GM11168 (cell line): ENCODE data around the gene ANXA1.

Experiments
- in situ Hi-C: fragments of 300-500 bp; cut with MboI; formaldehyde crosslinking; loops from one replicate; pipeline ENCODE4 v1.12.0; 2022; ENCODE audit warnings: low sequenced_read_pairs; ENCODE audit not compliant: unreplicated experiment

The ANXA1 gene

GRCh38 chr9:73151653-73152542 lies at the start of gene ANXA1:
Gene ANXA1 (plus strand): TSS chr9:73151865. CDS start chr9:73158536, 6,671 bp downstream.
- in situ Hi-C loops, result no loop called here

GRCh38 chr9:73104342-73104741 lies 47.3 kb upstream of the ANXA1 start:
- in situ Hi-C loops, result no loop called here

- in situ Hi-C loops, result loop anchor here (5.0 kb wide), 1 partner anchor 72 kb away; no protein-coding TSS in a partner anchor
These were observed 46.7 kb upstream of the ANXA1 start for GRCh38 chr9:73104921-73105320.

GRCh38 chr9:73107489-73108069 lies 44.1 kb upstream of the ANXA1 start:
- in situ Hi-C loops, result loop anchor here (5.0 kb wide), 1 partner anchor 70 kb away; no protein-coding TSS in a partner anchor

- in situ Hi-C loops, result no loop called here
These were observed 37.6 kb upstream of the ANXA1 start for GRCh38 chr9:73114058-73114457.

GRCh38 chr9:73114958-73115357 lies 36.7 kb upstream of the ANXA1 start:
- in situ Hi-C loops, result no loop called here

GRCh38 chr9:73116031-73116430 lies 35.6 kb upstream of the ANXA1 start:
- in situ Hi-C loops, result no loop called here

GRCh38 chr9:73116880-73117279 lies 34.8 kb upstream of the ANXA1 start:
- in situ Hi-C loops, result no loop called here

GRCh38 chr9:73118286-73118685 lies 33.4 kb upstream of the ANXA1 start:
- in situ Hi-C loops, result no loop called here

GRCh38 chr9:73118898-73119554 lies 32.6 kb upstream of the ANXA1 start:
- in situ Hi-C loops, result no loop called here

GRCh38 chr9:73121375-73121935 lies 30.2 kb upstream of the ANXA1 start:
- in situ Hi-C loops, result no loop called here

GRCh38 chr9:73125651-73126050 lies 26.0 kb upstream of the ANXA1 start:
- in situ Hi-C loops, result no loop called here

- in situ Hi-C loops, result no loop called here
These were observed 21.6 kb upstream of the ANXA1 start for GRCh38 chr9:73129941-73130685.

GRCh38 chr9:73131461-73131860 lies 20.2 kb upstream of the ANXA1 start:
- in situ Hi-C loops, result no loop called here

- in situ Hi-C loops, result no loop called here
These were observed 19.5 kb upstream of the ANXA1 start for GRCh38 chr9:73132034-73132776.

- in situ Hi-C loops, result no loop called here
These were observed 18.5 kb upstream of the ANXA1 start for GRCh38 chr9:73133022-73133651.

- in situ Hi-C loops, result no loop called here
These were observed 17.7 kb upstream of the ANXA1 start for GRCh38 chr9:73133921-73134407.

- in situ Hi-C loops, result no loop called here
These were observed 16.3 kb upstream of the ANXA1 start for GRCh38 chr9:73135394-73135793.
